SK-N-SH treated with all-trans-retinoic acid at 6 μM for 48 hours (cell line): ENCODE data around the gene CYP2W1.

Experiments used
- ATAC-seq: fragments of 200-7000 bp; cut with Tn5 transposase; 3 replicates; pipeline ENCODE4 v1.9.1; 2020; ENCODE audit warnings: mild to moderate bottlenecking, moderate library complexity
- ARNTL ChIP-seq: fragments of 450-650 bp; formaldehyde crosslinking; IDR thresholded peaks from 2 replicates; pipeline ENCODE4 v1.5.0; 2020; ENCODE audit warnings: low read depth, mild to moderate bottlenecking, moderate library complexity, borderline replicate concordance
- BACH2 ChIP-seq: fragments of 250-450 bp; sonication (Bioruptor Pico); IDR thresholded peaks from 2 replicates; pipeline ENCODE4 v1.9.0; 2021; ENCODE audit warnings: mild to moderate bottlenecking, borderline replicate concordance
- CSDC2 ChIP-seq: fragments of 250-450 bp; sonication (Bioruptor Pico); IDR thresholded peaks from 2 replicates; pipeline ENCODE4 v1.5.0; 2020; ENCODE audit warnings: mild to moderate bottlenecking, moderate library complexity
- ESRRG ChIP-seq: fragments of 250-450 bp; sonication (Bioruptor Pico); IDR thresholded peaks from 2 replicates; pipeline ENCODE4 v1.6.1; 2021; ENCODE audit warnings: mild to moderate bottlenecking
- GLIS3 ChIP-seq: fragments of 250-450 bp; sonication (Bioruptor Pico); IDR thresholded peaks from 2 replicates; pipeline ENCODE4 v1.5.0; 2020; ENCODE audit warnings: mild to moderate bottlenecking, moderate library complexity
- ISL1 ChIP-seq: fragments of 250-450 bp; sonication (Bioruptor Pico); IDR thresholded peaks from 2 replicates; pipeline ENCODE4 v2.1.2; 2022; ENCODE audit warnings: mild to moderate bottlenecking, moderate library complexity
- PATZ1 ChIP-seq: fragments of 250-450 bp; sonication (Bioruptor Pico); IDR thresholded peaks from 2 replicates; pipeline ENCODE4 v1.8.0; 2020; ENCODE audit warnings: mild to moderate bottlenecking, moderate library complexity, borderline replicate concordance
- PPARA ChIP-seq: fragments of 250-450 bp; sonication (Bioruptor Pico); IDR thresholded peaks from 2 replicates; pipeline ENCODE4 v1.5.0; 2020; ENCODE audit warnings: mild to moderate bottlenecking, borderline replicate concordance
- RARB ChIP-seq: fragments of 250-450 bp; sonication (Bioruptor Pico); IDR thresholded peaks from 2 replicates; pipeline ENCODE4 v1.8.0; 2021; ENCODE audit warnings: mild to moderate bottlenecking, moderate library complexity
- SNAI2 ChIP-seq: fragments of 250-450 bp; sonication (Bioruptor Pico); IDR thresholded peaks from 2 replicates; pipeline ENCODE4 v1.5.0; 2020; ENCODE audit warnings: mild to moderate bottlenecking, moderate library complexity
- TCF4 ChIP-seq: fragments of 250-450 bp; sonication (Bioruptor Pico); IDR thresholded peaks from 2 replicates; pipeline ENCODE4 v1.8.0; 2021; ENCODE audit warnings: mild to moderate bottlenecking, moderate library complexity, borderline replicate concordance
- TOX ChIP-seq: fragments of 250-450 bp; sonication (Bioruptor Pico); IDR thresholded peaks from 2 replicates; pipeline ENCODE4 v1.8.0; 2021; ENCODE audit warnings: mild to moderate bottlenecking, moderate library complexity, borderline replicate concordance
- TSHZ2 ChIP-seq: fragments of 250-450 bp; sonication (Bioruptor Pico); IDR thresholded peaks from 2 replicates; pipeline ENCODE4 v1.5.0; 2020; ENCODE audit warnings: mild to moderate bottlenecking, moderate library complexity
- ZC3H10 ChIP-seq: fragments of 250-450 bp; sonication (Bioruptor Pico); IDR thresholded peaks from 2 replicates; pipeline ENCODE4 v1.5.1; 2021; ENCODE audit warnings: mild to moderate bottlenecking, moderate library complexity
- ZFP3 ChIP-seq: fragments of 250-450 bp; sonication (Bioruptor Pico); IDR thresholded peaks from 2 replicates; pipeline ENCODE4 v1.5.0; 2020; ENCODE audit warnings: mild to moderate bottlenecking, moderate library complexity
- ZFP30 ChIP-seq: fragments of 450-650 bp; formaldehyde crosslinking; IDR thresholded peaks from 2 replicates; pipeline ENCODE4 v1.5.0; 2022; ENCODE audit warnings: mild to moderate bottlenecking, moderate library complexity
- ZNF565 ChIP-seq: fragments of 450-650 bp; formaldehyde crosslinking; conservative IDR thresholded peaks from 2 replicates; pipeline ENCODE4 v1.5.0; 2020; ENCODE audit warnings: low read depth, mild to moderate bottlenecking, moderate library complexity
- ZNF70 ChIP-seq: fragments of 450-650 bp; formaldehyde crosslinking; IDR thresholded peaks from 2 replicates; pipeline ENCODE4 v1.5.0; 2020; ENCODE audit warnings: mild to moderate bottlenecking, moderate library complexity
- ZNF8 ChIP-seq: fragments of 450-650 bp; formaldehyde crosslinking; IDR thresholded peaks from 2 replicates; pipeline ENCODE4 v1.5.0; 2020; ENCODE audit warnings: mild to moderate bottlenecking, moderate library complexity
- TF ChIP-seq, protein P1 (sequence below): fragments of 250-450 bp; sonication (Bioruptor Pico); IDR thresholded peaks from 2 replicates; pipeline ENCODE4 v1.8.0; 2021; ENCODE audit warnings: low read depth, mild to moderate bottlenecking, moderate library complexity, borderline replicate concordance

Gene CYP2W1

GRCh38 chr7:1010226-1010625, 27.2 kb downstream of the CYP2W1 start (continued):
- no peak for TF ChIP-seq TSHZ2 (CRISPR knock-in tag)
- no peak for TF ChIP-seq ZFP3 (CRISPR knock-in tag)
- TF ChIP-seq ZC3H10 (CRISPR knock-in tag): no peak
- no peak for TF ChIP-seq SNAI2 (CRISPR knock-in tag)
- TF ChIP-seq GLIS3 (CRISPR knock-in tag): no peak
- TF ChIP-seq ISL1: no peak
- TF ChIP-seq, protein P1, sequence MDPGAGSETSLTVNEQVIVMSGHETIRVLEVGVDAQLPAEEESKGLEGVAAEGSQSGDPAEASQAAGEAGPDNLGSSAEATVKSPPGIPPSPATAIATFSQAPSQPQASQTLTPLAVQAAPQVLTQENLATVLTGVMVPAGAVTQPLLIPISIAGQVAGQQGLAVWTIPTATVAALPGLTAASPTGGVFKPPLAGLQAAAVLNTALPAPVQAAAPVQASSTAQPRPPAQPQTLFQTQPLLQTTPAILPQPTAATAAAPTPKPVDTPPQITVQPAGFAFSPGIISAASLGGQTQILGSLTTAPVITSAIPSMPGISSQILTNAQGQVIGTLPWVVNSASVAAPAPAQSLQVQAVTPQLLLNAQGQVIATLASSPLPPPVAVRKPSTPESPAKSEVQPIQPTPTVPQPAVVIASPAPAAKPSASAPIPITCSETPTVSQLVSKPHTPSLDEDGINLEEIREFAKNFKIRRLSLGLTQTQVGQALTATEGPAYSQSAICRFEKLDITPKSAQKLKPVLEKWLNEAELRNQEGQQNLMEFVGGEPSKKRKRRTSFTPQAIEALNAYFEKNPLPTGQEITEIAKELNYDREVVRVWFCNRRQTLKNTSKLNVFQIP (CRISPR knock-in tag): no peak
- TF ChIP-seq ZNF70 (CRISPR knock-in tag): no peak
- no peak for TF ChIP-seq TCF4 (CRISPR knock-in tag)

DNA sequence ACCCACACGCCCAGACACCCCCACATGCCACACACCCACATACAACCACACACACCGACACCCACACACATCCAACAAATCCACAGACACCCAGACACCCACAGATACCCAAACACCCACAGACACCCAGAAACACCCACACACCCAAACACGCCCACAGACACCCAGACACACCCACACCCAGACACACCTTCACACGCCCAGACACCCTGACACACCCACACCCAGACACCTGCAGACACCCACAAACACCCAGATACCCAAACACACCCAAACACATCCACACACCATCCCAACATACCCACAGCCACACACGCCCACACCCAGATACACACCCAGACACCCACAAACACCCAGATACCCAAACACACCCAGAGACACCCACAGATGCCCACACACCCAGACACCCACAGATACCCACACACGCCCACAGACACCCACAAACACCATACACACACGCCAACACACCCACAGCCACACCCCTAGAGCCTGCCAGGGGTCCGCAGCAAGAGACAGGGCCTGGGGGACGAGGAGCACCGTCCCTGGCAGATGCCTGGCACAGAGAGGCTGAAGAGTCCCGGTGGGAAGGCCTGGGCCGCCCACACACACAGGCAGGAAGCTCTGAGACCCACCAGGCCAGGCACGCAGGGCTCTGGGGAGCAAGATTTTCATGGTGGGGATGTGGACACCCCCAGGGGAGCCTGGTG, 28.5 kb downstream of the CYP2W1 start:
- TF ChIP-seq CSDC2 (CRISPR knock-in tag) (no peak), ISL1 (no peak), ZFP3 (CRISPR knock-in tag) (no peak), PPARA (CRISPR knock-in tag) (no peak), TOX (CRISPR knock-in tag) (no peak), PATZ1 (no peak), ZNF70 (CRISPR knock-in tag) (no peak), TSHZ2 (CRISPR knock-in tag) (no peak), GLIS3 (CRISPR knock-in tag) (no peak), ARNTL (CRISPR knock-in tag) (no peak), ZNF8 (CRISPR knock-in tag) (no peak), ZNF565 (no peak), BACH2 (CRISPR knock-in tag) (no peak), RARB (CRISPR knock-in tag) (no peak), ZFP30 (CRISPR knock-in tag) (no peak), ESRRG (CRISPR knock-in tag) (no peak), TCF4 (CRISPR knock-in tag) (no peak), ZC3H10 (CRISPR knock-in tag) (no peak)
- TF ChIP-seq, protein P1 (CRISPR knock-in tag): no peak
- ATAC-seq: no peak
